GM19372 (cell line): ENCODE measurements around the gene LRTM1.

Experiments used
- ATAC-seq: cut with Tn5 transposase; IDR thresholded peaks from one replicate; pipeline ENCODE4 v1.9.1; 2021; ENCODE audit warnings: mild to moderate bottlenecking, low read depth, moderate library complexity; ENCODE audit not compliant: unreplicated experiment

LRTM1 gene

GRCh38 chr3:54941690-54942362 is 14.0 kb upstream of the LRTM1 start:
- ATAC-seq: no peak

- ATAC-seq: no peak
These were observed 13.1 kb upstream of the LRTM1 start for GRCh38 chr3:54940971-54941370.

- no peak for ATAC-seq
These were observed 11.9 kb upstream of the LRTM1 start for GRCh38 chr3:54939557-54940300.

- ATAC-seq: no peak
These were observed 8.7 kb upstream of the LRTM1 start for GRCh38 chr3:54936561-54936960.

- ATAC-seq: no peak
These were observed 8.0 kb upstream of the LRTM1 start for GRCh38 chr3:54935869-54936268.

DNA sequence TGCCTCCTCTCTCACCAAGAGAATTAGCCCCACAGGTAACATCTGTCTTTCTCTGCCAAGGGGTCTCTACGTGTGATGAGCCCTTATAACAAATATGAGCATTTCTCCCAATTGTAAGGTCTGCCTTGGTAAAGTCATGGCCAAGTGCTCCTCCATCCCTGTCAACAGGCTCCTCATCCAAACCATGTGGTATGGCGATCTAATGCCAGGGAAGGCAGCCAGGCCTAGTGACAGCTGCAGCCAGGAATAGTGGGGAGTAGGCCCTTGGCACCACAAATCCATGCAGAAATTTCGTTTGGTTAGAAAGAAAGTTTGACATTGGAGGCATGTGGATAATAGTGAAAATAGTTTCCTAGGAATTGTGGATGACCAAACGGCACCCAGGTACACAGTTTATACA is 4.7 kb upstream of the LRTM1 start:
- ATAC-seq: no peak

DNA sequence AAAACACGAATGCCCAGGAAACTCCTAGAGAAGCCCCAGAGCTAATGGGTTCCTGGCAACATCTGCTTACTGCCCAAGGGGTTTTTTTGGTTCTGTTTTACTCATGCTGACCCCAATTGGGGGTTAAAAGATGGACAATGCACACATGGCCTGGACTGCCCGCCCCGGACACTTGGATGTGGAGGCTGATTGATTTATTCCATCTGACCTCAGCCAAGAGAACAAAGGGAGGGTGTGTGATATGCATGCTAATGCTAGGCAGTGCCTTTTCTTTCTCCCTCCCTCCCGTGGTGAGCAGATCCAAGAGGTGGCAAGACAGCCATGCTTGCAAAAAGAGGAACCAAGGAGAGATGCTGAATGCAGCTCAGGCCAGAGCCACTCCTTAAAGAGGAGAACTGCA is 3.3 kb upstream of the LRTM1 start:
- no peak for ATAC-seq

GRCh38 chr3:54918516-54918915 is 9.3 kb downstream of the LRTM1 start:
- ATAC-seq: no peak

- ATAC-seq: no peak
These were observed 10.0 kb downstream of the LRTM1 start for GRCh38 chr3:54917862-54918261.

DNA sequence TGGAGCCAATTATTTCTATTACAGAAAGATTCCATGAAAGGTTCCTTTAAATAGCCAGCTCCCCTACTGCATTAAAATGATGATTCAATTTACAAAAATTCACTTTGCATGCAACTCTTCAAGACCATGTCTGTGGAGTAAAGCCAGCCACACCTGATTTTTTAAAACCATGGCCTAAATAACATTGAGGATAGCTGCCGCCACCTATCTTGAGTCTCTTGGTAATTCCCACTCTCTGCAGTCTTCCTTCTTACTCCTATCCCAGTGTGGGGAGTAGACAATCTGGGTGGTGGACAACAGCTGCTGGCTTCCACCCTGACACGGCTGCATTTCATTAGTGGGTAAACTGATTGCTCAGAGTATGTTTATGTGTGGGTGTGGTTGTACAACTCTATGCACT is 10.7 kb downstream of the LRTM1 start:
- ATAC-seq: no peak

DNA sequence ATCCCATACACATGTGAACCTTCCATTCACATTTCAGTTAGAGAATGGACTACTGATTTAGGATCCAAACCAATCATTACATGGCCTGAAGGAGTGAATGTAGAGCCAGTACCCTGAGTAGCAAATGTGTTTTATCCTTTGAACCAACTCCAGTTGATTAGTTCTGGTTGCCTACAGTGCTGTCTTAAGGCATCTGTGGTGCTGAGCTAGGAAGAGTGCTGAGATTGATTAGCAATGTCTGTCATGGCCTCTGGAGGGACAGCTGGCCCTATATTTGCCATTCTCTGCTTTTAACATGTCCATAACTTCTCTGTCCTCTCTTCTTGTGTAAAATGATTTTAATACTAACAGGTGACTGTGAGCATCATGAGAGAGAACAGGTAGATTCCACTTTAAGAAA is 11.1 kb downstream of the LRTM1 start:
- ATAC-seq: no peak

DNA sequence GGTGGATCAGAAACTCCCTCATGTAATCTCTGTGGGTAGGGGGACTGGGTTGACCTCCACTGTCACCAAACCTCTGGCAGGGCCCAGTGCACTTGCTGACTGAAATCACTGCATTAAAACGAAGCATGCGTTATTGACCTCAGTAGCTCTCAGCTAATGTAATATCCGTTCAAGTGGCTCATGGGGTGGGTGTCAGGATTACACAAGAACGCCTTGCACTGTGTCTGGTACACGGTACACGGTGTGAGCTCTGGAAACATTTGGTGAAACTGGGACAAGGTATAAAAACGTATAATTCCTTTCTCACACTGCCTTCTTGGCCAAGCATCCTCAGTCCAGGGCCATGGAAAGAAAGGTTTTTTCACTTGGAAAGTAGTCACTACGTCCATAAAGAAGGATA is 11.9 kb downstream of the LRTM1 start:
- ATAC-seq: no peak

DNA sequence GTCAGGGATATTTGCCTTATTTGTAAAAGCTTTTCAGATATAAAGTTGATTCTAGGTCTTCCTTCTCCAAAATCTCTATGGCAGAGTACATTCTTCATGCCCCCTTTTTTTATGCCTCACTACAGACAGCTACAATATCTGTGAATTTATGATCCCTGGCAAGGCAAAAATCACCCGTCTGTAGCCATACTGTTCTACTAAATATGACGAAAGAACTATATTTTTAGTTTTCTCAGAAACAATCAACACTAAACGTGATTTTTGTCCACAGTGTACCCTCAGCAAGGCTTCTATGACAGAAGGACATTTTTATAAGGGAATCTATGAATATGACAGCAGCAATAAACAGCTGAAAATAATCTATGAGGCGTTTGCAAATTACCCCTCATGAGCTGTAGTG is 12.7 kb downstream of the LRTM1 start:
- no peak for ATAC-seq

DNA sequence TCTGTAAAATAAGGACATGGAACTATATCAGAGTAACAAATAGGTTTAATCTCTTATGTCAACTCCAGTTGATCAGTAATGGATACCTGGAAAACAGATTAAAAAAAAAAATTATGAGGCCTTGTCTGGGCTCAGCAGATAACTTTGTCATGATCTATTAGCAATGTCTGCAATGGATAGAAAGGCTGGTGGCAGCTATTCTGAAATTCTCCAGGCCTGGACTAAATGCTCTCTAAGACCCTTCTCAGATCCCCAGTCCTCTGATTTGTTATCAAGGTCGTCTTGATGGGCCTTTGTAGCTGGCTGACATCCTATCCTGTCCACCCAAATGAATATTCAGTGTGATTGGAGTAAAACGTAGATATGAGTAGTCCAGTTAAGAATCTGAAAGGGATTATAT is 13.7 kb downstream of the LRTM1 start:
- no peak for ATAC-seq

GRCh38 chr3:54909191-54909590 is 18.7 kb downstream of the LRTM1 start:
- no peak for ATAC-seq

GRCh38 chr3:54906763-54907162 is 21.1 kb downstream of the LRTM1 start:
- ATAC-seq: no peak

- no peak for ATAC-seq
These were observed 21.9 kb downstream of the LRTM1 start for GRCh38 chr3:54905920-54906319.

- ATAC-seq: no peak
These were observed 22.5 kb downstream of the LRTM1 start for GRCh38 chr3:54905261-54905888.

- ATAC-seq: no peak
These were observed 25.8 kb downstream of the LRTM1 start for GRCh38 chr3:54901906-54902685.

- no peak for ATAC-seq
These were observed 26.8 kb downstream of the LRTM1 start for GRCh38 chr3:54900838-54901591.
